Fibroblast of mammary gland (primary cell): ENCODE results near the gene BTF3.
"Not testable (repeated sequence)": the region's sequence is repeated elsewhere in the genome, so short reads cannot be mapped to it uniquely, and the experiment has no call there.

ENCODE experiments used
- DNase-seq: peaks from one replicate; pipeline ENCODE4 v3.0.0-alpha.2; 2010; ENCODE audit warnings: low read depth
- H3K4me3 ChIP-seq: 2 replicates; pipeline ENCODE4 v1.5.1; 2011; ENCODE audit warnings: low read depth, mild to moderate bottlenecking, low read length, moderate library complexity; ENCODE audit not compliant: control insufficient read depth
- CTCF ChIP-seq: conservative IDR thresholded peaks from 2 replicates; pipeline ENCODE4 v1.5.1; 2011; ENCODE audit warnings: low read depth, low read length, inconsistent platforms; ENCODE audit not compliant: control insufficient read depth, insufficient read depth

BTF3 gene

DNA sequence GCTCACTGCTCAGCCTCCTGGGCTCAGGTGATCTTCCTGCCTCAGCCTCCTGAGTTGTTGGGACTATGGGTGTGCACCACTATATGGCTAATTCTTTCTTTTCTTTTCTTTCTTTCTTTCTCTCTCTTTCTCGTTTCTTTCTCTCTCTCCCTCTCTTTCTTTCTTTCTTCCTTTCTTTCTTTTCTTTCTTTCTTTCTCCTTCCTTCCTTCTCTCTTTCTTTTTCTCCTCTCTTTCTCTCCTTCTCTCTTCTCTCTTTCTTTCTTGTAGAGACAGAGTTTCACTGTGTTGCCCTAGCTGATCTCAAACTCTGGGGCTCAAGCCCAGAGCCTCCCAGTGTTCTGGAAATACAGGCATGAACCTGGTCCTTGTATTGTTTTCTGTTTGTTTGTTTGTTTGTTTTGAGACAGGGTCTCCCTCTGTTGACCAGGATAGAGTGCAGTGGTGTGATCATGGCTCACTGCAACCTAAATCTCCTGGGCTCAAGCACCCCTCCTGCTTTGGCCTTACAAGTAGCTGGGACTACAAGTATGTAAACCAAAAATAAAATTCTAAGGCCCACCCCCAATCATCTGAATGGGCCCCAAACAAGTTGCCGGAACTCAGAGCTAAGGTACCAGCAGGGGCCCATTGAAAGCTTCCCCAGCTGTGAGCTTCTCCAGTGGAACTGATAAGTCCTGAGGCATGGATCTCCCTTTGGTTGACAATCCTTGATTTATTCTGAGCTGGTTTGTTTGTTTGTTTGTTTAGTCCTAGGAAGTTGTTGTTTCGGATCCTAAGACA, 11.9 kb upstream of the BTF3 start:
- TF ChIP-seq CTCF, result no peak
- no peak for DNase-seq
- H3K4me3 ChIP-seq, result no peak overlapping the region

GRCh38 chr5:73487257-73487656, 11.0 kb upstream of the BTF3 start:
- H3K4me3 ChIP-seq, DNase-seq: not testable (repeated sequence)

- H3K4me3 ChIP-seq, result no peak overlapping the region
- no peak for DNase-seq
- no peak for TF ChIP-seq CTCF
Observed at GRCh38 chr5:73487815-73488214, 10.4 kb upstream of the BTF3 start.

DNA sequence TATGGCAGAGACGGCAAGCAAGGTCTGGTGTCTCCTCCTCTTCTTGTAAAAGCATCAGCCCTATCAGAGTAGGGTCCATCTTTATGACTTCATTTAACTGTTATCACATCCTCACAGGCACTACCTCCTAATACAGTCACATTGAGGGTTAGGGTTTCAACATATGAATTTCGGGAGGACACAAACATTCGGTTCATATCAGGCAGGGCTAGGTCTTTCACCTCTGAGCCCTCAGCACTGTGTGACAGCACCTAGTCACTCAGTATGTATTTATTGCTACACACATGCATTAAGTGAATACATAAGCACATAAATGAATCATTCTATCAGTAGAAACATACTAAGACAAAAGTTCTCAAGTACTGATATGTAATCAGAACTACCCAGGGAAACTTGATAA, 9.4 kb upstream of the BTF3 start:
- DNase-seq, result no peak
- TF ChIP-seq CTCF, result no peak
- no peak overlapping the region for H3K4me3 ChIP-seq

DNA sequence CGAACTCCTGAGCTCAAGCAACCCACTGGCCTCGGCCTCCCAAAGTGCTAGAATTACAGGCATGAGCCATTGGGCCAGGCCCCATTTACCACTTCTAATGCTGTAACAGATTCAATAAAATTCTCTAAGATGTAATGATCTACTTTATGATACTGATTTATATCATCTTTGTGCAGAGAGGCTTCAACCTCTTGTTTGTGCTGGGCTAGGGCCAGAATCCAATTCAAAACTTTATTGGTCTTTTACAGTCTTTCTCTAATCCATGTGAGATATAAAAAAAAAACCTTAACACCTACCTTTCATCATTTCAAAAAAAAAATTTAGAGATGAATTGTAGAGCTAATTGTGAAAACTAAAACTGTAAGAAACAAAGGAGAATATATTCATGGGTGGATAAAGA, 8.2 kb upstream of the BTF3 start:
- no peak overlapping the region for H3K4me3 ChIP-seq
- TF ChIP-seq CTCF, result no peak
- DNase-seq, result no peak

DNA sequence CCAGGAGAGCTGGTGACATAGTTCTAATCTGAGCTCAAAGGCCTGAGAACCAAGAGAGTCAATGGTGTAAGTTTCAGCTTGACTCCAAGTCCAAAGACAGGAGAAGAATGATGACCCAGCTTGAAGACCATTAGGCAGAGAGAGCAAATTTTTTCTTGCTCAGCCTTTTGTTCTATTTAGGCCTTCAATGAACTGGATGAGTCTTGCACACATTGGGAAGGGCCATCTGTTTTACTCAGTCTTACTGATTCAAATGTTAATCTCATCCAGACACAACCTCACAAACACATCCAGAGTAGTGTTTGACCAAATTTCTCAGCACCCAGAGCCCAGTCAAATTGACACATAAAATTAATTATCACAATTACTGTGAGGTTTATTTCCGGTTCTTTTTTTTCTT, 7.1 kb upstream of the BTF3 start:
- TF ChIP-seq CTCF, result no peak
- no peak for DNase-seq
- H3K4me3 ChIP-seq, result no peak overlapping the region

- H3K4me3 ChIP-seq, result no peak overlapping the region
- DNase-seq, result no peak
- no peak for TF ChIP-seq CTCF
Observed at GRCh38 chr5:73493421-73493820, 4.8 kb upstream of the BTF3 start.
